Coronary artery (tissue), 2 donors: Measurements from ENCODE around the gene RNU6-9.

Source experiments
- DNase-seq: peaks from one replicate; pipeline ENCODE4 v3.0.0-alpha.2; 2017; ENCODE audit warnings: low spot score
- H3K27ac ChIP-seq, 2 donors: fragments of 200-600 bp; sonication (generic); one replicate each; pipeline ENCODE4 v1.5.1; 2016 to 2019
- H3K4me3 ChIP-seq: fragments of 200-600 bp; sonication (generic); 2 replicates; pipeline ENCODE4 v1.5.1; 2016; ENCODE audit warnings: mild to moderate bottlenecking, moderate library complexity
- CTCF ChIP-seq: fragments of 200-600 bp; sonication (generic); IDR thresholded peaks from one replicate; pipeline ENCODE4 v1.5.1; 2019; ENCODE audit warnings: antibody characterized with exemption

RNU6-9 gene

GRCh38 chr19:863315-863620 is 30.0 kb upstream of the RNU6-9 start:
- no peak overlapping the region for H3K27ac ChIP-seq
- no peak for DNase-seq
- no peak overlapping the region for H3K4me3 ChIP-seq
- no peak for TF ChIP-seq CTCF

GRCh38 chr19:866769-867300 is 26.4 kb upstream of the RNU6-9 start:
- no peak for TF ChIP-seq CTCF
- DNase-seq = no peak
- Histone ChIP-seq H3K4me3 (no peak overlapping the region), H3K27ac (no peak overlapping the region)

GRCh38 chr19:867301-867793 is 25.9 kb upstream of the RNU6-9 start:
- no peak overlapping the region for H3K4me3 ChIP-seq
- H3K27ac ChIP-seq = no peak overlapping the region
- TF ChIP-seq CTCF = no peak
- no peak for DNase-seq

GRCh38 chr19:867855-868457 is 25.3 kb upstream of the RNU6-9 start:
- TF ChIP-seq CTCF = no peak
- peak overlapping the region in 1 of 2 donors; percentile 83 for H3K27ac ChIP-seq
- H3K4me3 ChIP-seq = no peak overlapping the region
- no peak for DNase-seq

GRCh38 chr19:868458-869244 is 24.6 kb upstream of the RNU6-9 start:
- Histone ChIP-seq H3K4me3 (no peak overlapping the region), H3K27ac (peak overlapping the region; percentile 66 to 83)
- TF ChIP-seq CTCF = no peak
- DNase-seq = no peak

- no peak for TF ChIP-seq CTCF
- Histone ChIP-seq H3K27ac (peak overlapping the region; percentile 66 to 83), H3K4me3 (no peak overlapping the region)
- DNase-seq = peak; percentile 89
These were observed 23.8 kb upstream of the RNU6-9 start for GRCh38 chr19:869245-870177.
